Activated T-cell treated with anti-CD3 and anti-CD28 coated beads, Interleukin-2, amount 50 U/mL, for 72 hours (primary cell): ENCODE results near the gene HP1BP3. TPM values are rescaled to one million over a fixed set of nuclear protein-coding genes. Genes with fewer than 3 reads are reported as not detected.

Experiments
- ATAC-seq, 2 donors: fragments of 150-1000 bp; cut with Tn5 transposase; replicated peaks in 1 of 2; 2 replicates each; pipeline ENCODE4 v1.10.0; 2021; ENCODE audit warnings: moderate library complexity in 2 of 2, mild to moderate bottlenecking in 1 of 2
- DNase-seq, 2 donors: peaks; one replicate each; pipeline ENCODE4 v3.0.0; 2021 to 2022; ENCODE audit warnings: mixed read lengths in 1 of 2
- H3K27ac Mint-ChIP-seq: one replicate; pipeline ENCODE4 v1.8.0; 2022; ENCODE audit warnings: mild to moderate bottlenecking, moderate library complexity, mixed read lengths
- H3K27me3 Mint-ChIP-seq: one replicate; pipeline ENCODE4 v1.8.0; 2022; ENCODE audit warnings: low read depth, mixed read lengths
- H3K36me3 Mint-ChIP-seq, 2 donors: one replicate each; pipeline ENCODE4 v1.8.0; 2022; ENCODE audit warnings: mixed read lengths in 2 of 2, mild to moderate bottlenecking in 1 of 2; ENCODE audit not compliant: insufficient read depth in 2 of 2
- H3K4me1 Mint-ChIP-seq: one replicate; pipeline ENCODE4 v1.8.0; 2022; ENCODE audit warnings: low read depth, mixed read lengths
- H3K4me3 Mint-ChIP-seq, 2 donors: one replicate each; pipeline ENCODE4 v1.8.0; 2022; ENCODE audit warnings: mild to moderate bottlenecking in 2 of 2, mixed read lengths in 2 of 2, moderate library complexity in 2 of 2
- H3K9me3 Mint-ChIP-seq, 2 donors: one replicate each; pipeline ENCODE4 v1.8.0; 2022; ENCODE audit warnings: mixed read lengths in 2 of 2
- total RNA-seq, 2 donors: library from RNA; stranded (reverse); gene quantifications; one replicate each; pipeline ENCODE4 v1.2.3, GENCODE V29; 2022

Gene HP1BP3
- total RNA-seq, 2 donors from 2014 or later, result 283 to 333 TPM

- Mint-ChIP-seq H3K36me3 (peaks cover 0 to 1% of the 10 kb centered on the region in 2 donors), H3K27me3 (peaks cover 29% of the 10 kb centered on the region), H3K4me1 (peaks cover 25% of the 10 kb centered on the region), H3K27ac (no peak overlapping the region), H3K4me3 (peak overlapping the region in 1 of 2 donors; percentile 57), H3K9me3 (no peaks in the 10 kb centered on the region)
- ATAC-seq (no peak), DNase-seq (no peak)
Measured at GRCh38 chr1:20729990-20730689, 57.0 kb downstream of the HP1BP3 start.

- H3K27ac Mint-ChIP-seq, result no peak overlapping the region
- H3K4me1 Mint-ChIP-seq, result peaks cover 25% of the 10 kb centered on the region
- H3K9me3 Mint-ChIP-seq, result no peaks in the 10 kb centered on the region
- H3K4me3 Mint-ChIP-seq, result no peak overlapping the region
- H3K27me3 Mint-ChIP-seq, result peaks cover 29% of the 10 kb centered on the region
- DNase-seq (no peak), ATAC-seq (no peak)
- peaks cover 0 to 1% of the 10 kb centered on the region in 2 donors for H3K36me3 Mint-ChIP-seq
Measured at GRCh38 chr1:20729155-20729931, 57.8 kb downstream of the HP1BP3 start.

- peaks cover 19% of the 10 kb centered on the region for H3K4me1 Mint-ChIP-seq
- H3K36me3 Mint-ChIP-seq, result peaks cover 0 to 1% of the 10 kb centered on the region in 2 donors
- no peak for DNase-seq
- no peaks in the 10 kb centered on the region for H3K9me3 Mint-ChIP-seq
- H3K27ac Mint-ChIP-seq, result no peak overlapping the region
- H3K4me3 Mint-ChIP-seq, result no peak overlapping the region
- no peak for ATAC-seq
- H3K27me3 Mint-ChIP-seq, result peaks cover 29% of the 10 kb centered on the region
Measured at GRCh38 chr1:20728371-20729154, 58.5 kb downstream of the HP1BP3 start.

- ATAC-seq, result no peak
- DNase-seq, result no peak
- no peaks in the 10 kb centered on the region for H3K9me3 Mint-ChIP-seq
- H3K4me3 Mint-ChIP-seq, result no peak overlapping the region
- no peak overlapping the region for H3K27ac Mint-ChIP-seq
- H3K36me3 Mint-ChIP-seq, result peaks cover 0 to 1% of the 10 kb centered on the region in 2 donors
- H3K4me1 Mint-ChIP-seq, result peaks cover 12% of the 10 kb centered on the region
- H3K27me3 Mint-ChIP-seq, result peaks cover 29% of the 10 kb centered on the region
Measured at GRCh38 chr1:20727746-20728316, 59.3 kb downstream of the HP1BP3 start.

GRCh38 chr1:20726932-20727745 lies 60.0 kb downstream of the HP1BP3 start:
- peaks cover 5% of the 10 kb centered on the region for H3K4me1 Mint-ChIP-seq
- H3K4me3 Mint-ChIP-seq, result no peak overlapping the region
- H3K27me3 Mint-ChIP-seq, result peaks cover 29% of the 10 kb centered on the region
- H3K36me3 Mint-ChIP-seq, result no peaks in the 10 kb centered on the region
- H3K9me3 Mint-ChIP-seq, result no peaks in the 10 kb centered on the region
- ATAC-seq (no peak), DNase-seq (no peak)
- H3K27ac Mint-ChIP-seq, result no peak overlapping the region

- DNase-seq (no peak), ATAC-seq (no peak)
- H3K27ac Mint-ChIP-seq, result no peak overlapping the region
- peaks cover 29% of the 10 kb centered on the region for H3K27me3 Mint-ChIP-seq
- H3K4me3 Mint-ChIP-seq, result no peak overlapping the region
- H3K9me3 Mint-ChIP-seq, result no peaks in the 10 kb centered on the region
- no peaks in the 10 kb centered on the region for H3K36me3 Mint-ChIP-seq
- H3K4me1 Mint-ChIP-seq, result peaks cover 5% of the 10 kb centered on the region
Measured at GRCh38 chr1:20726118-20726911, 60.8 kb downstream of the HP1BP3 start.

GRCh38 chr1:20725189-20726117 lies 61.7 kb downstream of the HP1BP3 start:
- H3K27ac Mint-ChIP-seq, result no peak overlapping the region
- H3K4me1 Mint-ChIP-seq, result peaks cover 5% of the 10 kb centered on the region
- H3K36me3 Mint-ChIP-seq, result no peaks in the 10 kb centered on the region
- H3K27me3 Mint-ChIP-seq, result peaks cover 26% of the 10 kb centered on the region
- ATAC-seq (no peak), DNase-seq (no peak)
- H3K4me3 Mint-ChIP-seq, result no peak overlapping the region
- no peaks in the 10 kb centered on the region for H3K9me3 Mint-ChIP-seq

- no peaks in the 10 kb centered on the region for H3K4me1 Mint-ChIP-seq
- no peak overlapping the region for H3K4me3 Mint-ChIP-seq
- H3K9me3 Mint-ChIP-seq, result no peaks in the 10 kb centered on the region
- H3K36me3 Mint-ChIP-seq, result no peaks in the 10 kb centered on the region
- peaks cover 21% of the 10 kb centered on the region for H3K27me3 Mint-ChIP-seq
- DNase-seq, result no peak
- no peak for ATAC-seq
- no peak overlapping the region for H3K27ac Mint-ChIP-seq
Measured at GRCh38 chr1:20724364-20725188, 62.5 kb downstream of the HP1BP3 start.

- H3K27ac Mint-ChIP-seq, result no peak overlapping the region
- no peaks in the 10 kb centered on the region for H3K36me3 Mint-ChIP-seq
- H3K27me3 Mint-ChIP-seq, result peaks cover 22% of the 10 kb centered on the region
- no peak overlapping the region for H3K4me3 Mint-ChIP-seq
- H3K4me1 Mint-ChIP-seq, result no peaks in the 10 kb centered on the region
- H3K9me3 Mint-ChIP-seq, result no peaks in the 10 kb centered on the region
- no peak for DNase-seq
- no peak for ATAC-seq
Measured at GRCh38 chr1:20723537-20724363, 63.4 kb downstream of the HP1BP3 start.

- ATAC-seq (no peak), DNase-seq (no peak)
- Mint-ChIP-seq H3K4me1 (no peaks in the 10 kb centered on the region), H3K9me3 (no peaks in the 10 kb centered on the region), H3K4me3 (no peak overlapping the region), H3K27me3 (peaks cover 22% of the 10 kb centered on the region), H3K36me3 (no peaks in the 10 kb centered on the region), H3K27ac (no peak overlapping the region)
Measured at GRCh38 chr1:20723159-20723536, 64.0 kb downstream of the HP1BP3 start.
